ENCODE results near the gene STXBP5L.

- TF ChIP-seq CTCF (IDR thresholded peaks at IDR 0.05), result no peak
- TF ChIP-seq POLR2A (IDR thresholded peaks at IDR 0.05), result no peak
Measured at GRCh38 chr3:121467085-121467484, 559.1 kb downstream of the STXBP5L start.
